Ovary (tissue), 3 donors: ENCODE measurements around the gene NRXN3.

Experiments
- CTCF ChIP-seq, 3 donors: fragments of 450-650 bp in 2 of 3; fragments of 200-600 bp in 1 of 3; IDR thresholded peaks; one replicate each; pipeline versions ENCODE4 v1.5.1 to v1.8.0; 2016 to 2022; ENCODE audit warnings: antibody characterized with exemption in 3 of 3, mild to moderate bottlenecking in 1 of 3
- EP300 ChIP-seq: sonication (generic); formaldehyde crosslinking; IDR thresholded peaks from one replicate; pipeline ENCODE4 v1.6.1; 2017; ENCODE audit warnings: antibody characterized with exemption
- donor health status: DM: no; HTN: no; CAD: no.

- no peak for TF ChIP-seq CTCF (IDR thresholded peaks at IDR 0.05)
- no peak for TF ChIP-seq EP300
These were observed 440.8 kb downstream of the NRXN3 start for GRCh38 chr14:78610994-78611393.
